ENCODE measurements around the gene DNASE1. TPM values are rescaled to one million over a fixed set of nuclear protein-coding genes. Genes with fewer than 3 reads are reported as not detected.

DNASE1 gene
- total and polyA plus RNA-seq, 2 donors from 2014 or later, result 16.1 to 116 TPM

GRCh38 chr16:3687792-3688191, 33.3 kb downstream of the DNASE1 start:
- Histone ChIP-seq H3K9me3 (ENCODE audit: control insufficient read depth in 2 of 3, insufficient read depth in 1 of 3, low read length in 3 of 3) (no peaks in the 10 kb centered on the region), H3K36me3 (ENCODE audit: control insufficient read depth in 2 of 3, insufficient read depth in 3 of 3, low read length in 3 of 3) (peaks cover 0 to 19% (median 15%) of the 10 kb centered on the region in 3 donors), H3K4me1 (ENCODE audit: control insufficient read depth in 2 of 3, insufficient read depth in 2 of 3, low read depth in 1 of 3, low read length in 3 of 3) (peaks cover 0 to 5% (median 0%) of the 10 kb centered on the region in 3 donors), H3K27me3 (ENCODE audit: control insufficient read depth, insufficient read depth, low read length) (no peaks in the 10 kb centered on the region), H3K4me3 (ENCODE audit: low read length in 3 of 3) (no peak overlapping the region), H3K9ac (ENCODE audit: low read length in 3 of 3) (no peak overlapping the region), H3K27ac (ENCODE audit: low read depth in 2 of 2, low read length in 2 of 2) (no peak overlapping the region)
- DNase-seq (peak in 1 of 5 donors; percentile 9), FAIRE-seq (no peak)
- no peak for TF ChIP-seq CTCF (IDR thresholded peaks at IDR 0.05; ENCODE audit: borderline replicate concordance, extremely low read depth, insufficient read depth)
- intact Hi-C loops (cut with DNase I), result no loop called here

GRCh38 chr16:3689731-3690130, 35.2 kb downstream of the DNASE1 start:
- Histone ChIP-seq H3K27me3 (ENCODE audit: control insufficient read depth, insufficient read depth, low read length) (no peaks in the 10 kb centered on the region), H3K9ac (ENCODE audit: low read length in 3 of 3) (no peak overlapping the region), H3K4me3 (ENCODE audit: low read length in 3 of 3) (no peak overlapping the region), H3K27ac (ENCODE audit: low read depth in 2 of 2, low read length in 2 of 2) (no peak overlapping the region), H3K4me1 (ENCODE audit: control insufficient read depth in 2 of 3, insufficient read depth in 2 of 3, low read depth in 1 of 3, low read length in 3 of 3) (peaks cover 0 to 7% (median 0%) of the 10 kb centered on the region in 3 donors), H3K36me3 (ENCODE audit: control insufficient read depth in 2 of 3, insufficient read depth in 3 of 3, low read length in 3 of 3) (peaks cover 0 to 18% (median 13%) of the 10 kb centered on the region in 3 donors), H3K9me3 (ENCODE audit: control insufficient read depth in 2 of 3, insufficient read depth in 1 of 3, low read length in 3 of 3) (no peaks in the 10 kb centered on the region)
- FAIRE-seq, result no peak
- peak in 1 of 5 donors; percentile 19 for DNase-seq
- intact Hi-C loops (cut with DNase I), result no loop called here
- TF ChIP-seq CTCF (IDR thresholded peaks at IDR 0.05; ENCODE audit: borderline replicate concordance, extremely low read depth, insufficient read depth), result no peak

GRCh38 chr16:3690470-3690928, 36.0 kb downstream of the DNASE1 start:
- peak; percentile 85 for TF ChIP-seq CTCF (IDR thresholded peaks at IDR 0.05; ENCODE audit: borderline replicate concordance, extremely low read depth, insufficient read depth)
- Histone ChIP-seq H3K4me1 (ENCODE audit: control insufficient read depth in 2 of 3, insufficient read depth in 2 of 3, low read depth in 1 of 3, low read length in 3 of 3) (peaks cover 0 to 7% (median 0%) of the 10 kb centered on the region in 3 donors), H3K27ac (ENCODE audit: low read depth in 2 of 2, low read length in 2 of 2) (no peak overlapping the region), H3K36me3 (ENCODE audit: control insufficient read depth in 2 of 3, insufficient read depth in 3 of 3, low read length in 3 of 3) (peaks cover 0 to 11% (median 9%) of the 10 kb centered on the region in 3 donors), H3K4me3 (ENCODE audit: low read length in 3 of 3) (peak overlapping the region; percentile 8 to 72 (median 46)), H3K9me3 (ENCODE audit: control insufficient read depth in 2 of 3, insufficient read depth in 1 of 3, low read length in 3 of 3) (no peaks in the 10 kb centered on the region), H3K27me3 (ENCODE audit: control insufficient read depth, insufficient read depth, low read length) (no peaks in the 10 kb centered on the region), H3K9ac (ENCODE audit: low read length in 3 of 3) (peak overlapping the region in 2 of 3 donors; percentile 17 to 19)
- intact Hi-C loops (cut with DNase I), result no loop called here
- DNase-seq (peak; percentile 90 to 96 (median 90)), FAIRE-seq (no peak)
